GM12878 (cell line): ENCODE results near the gene CNKSR3. TPM values are rescaled to one million over a fixed set of nuclear protein-coding genes. Genes with fewer than 3 reads are reported as not detected.

ENCODE experiments used
- ATAC-seq: fragments of 200-7000 bp; cut with Tn5 transposase; 3 replicates; pipeline ENCODE4 v1.9.1; 2020; ENCODE audit warnings: mild to moderate bottlenecking, moderate library complexity
- BruUV-seq: library from RNA; stranded (reverse); fragments of 400-500 nt; replicated peaks from 2 replicates; lab custom pipeline; 2021; lab: Mats Ljungman, UMichigan
- CTCF ChIA-PET: fragments of 300-600 bp; sonication (Branson Sonifier 250); formaldehyde crosslinking; extraction: SDS; loops from one replicate; lab custom pipeline; 2021; ENCODE audit warnings: inconsistent platforms; lab: Yijun Ruan, JAX
- POLR2A ChIA-PET: fragments of 350-600 bp; formaldehyde crosslinking; extraction: SDS; loops from one replicate; lab custom pipeline; 2021; ENCODE audit warnings: inconsistent platforms; lab: Charles Lee
- RAD21 ChIA-PET: fragments of 300-600 bp; sonication (Branson Sonifier 250); formaldehyde crosslinking; loops from one replicate; lab custom pipeline; 2023; ENCODE audit warnings: antibody characterized with exemption; ENCODE audit not compliant: unreplicated experiment; lab: Charles Lee
- SMC1A ChIA-PET: fragments of 300-600 bp; sonication (Branson Sonifier 250); formaldehyde crosslinking; loops from one replicate; lab custom pipeline; 2023; ENCODE audit not compliant: unreplicated experiment, uncharacterized antibody; lab: Charles Lee
- DNase-seq: peaks from one replicate; pipeline ENCODE4 v3.0.0-alpha.2; 2011; ENCODE audit warnings: low read depth, low spot score
- FAIRE-seq: peaks from 3 replicates; lab custom pipeline; 2011; peaks lifted over from hg19 to GRCh38; lab: Jason Lieb, UNC
- H2AFZ ChIP-seq: 2 replicates; pipeline ENCODE4 v1.6.0; 2011; ENCODE audit warnings: low read depth, low read length, control low read depth; ENCODE audit not compliant: control insufficient read depth
- H3K27ac ChIP-seq: 2 replicates; pipeline ENCODE4 v1.5.1; 2011; ENCODE audit warnings: control low read depth; ENCODE audit not compliant: control insufficient read depth, insufficient read depth
- H3K27me3 ChIP-seq, 2 experiments: replicated peaks in 1 of 2; 2 replicates each; pipeline versions ENCODE4 v1.6.0 to v1.6.1; 2011; ENCODE audit warnings: low read length in 1 of 2; ENCODE audit not compliant: control insufficient read depth in 2 of 2, insufficient read depth in 2 of 2
- H3K36me3 ChIP-seq, 2 experiments: 2 replicates each; pipeline ENCODE4 v1.5.1; 2011; ENCODE audit warnings: low read length in 1 of 2; ENCODE audit not compliant: control insufficient read depth in 2 of 2, insufficient read depth in 2 of 2
- H3K4me1 ChIP-seq: 2 replicates; pipeline ENCODE4 v1.6.1; 2011; ENCODE audit warnings: mild to moderate bottlenecking, low read length, moderate library complexity, mixed read lengths; ENCODE audit not compliant: control insufficient read depth, insufficient read depth
- H3K4me2 ChIP-seq: 2 replicates; pipeline ENCODE4 v1.6.0; 2011; ENCODE audit warnings: control low read depth; ENCODE audit not compliant: control insufficient read depth, insufficient read depth
- H3K4me3 ChIP-seq: fragments of 200-600 bp; sonication (generic); 2 replicates; pipeline ENCODE4 v1.5.1; 2016
- H3K79me2 ChIP-seq: 2 replicates; pipeline ENCODE4 v1.6.0; 2011; ENCODE audit warnings: low read length; ENCODE audit not compliant: control insufficient read depth, insufficient read depth
- H3K9ac ChIP-seq: 2 replicates; pipeline ENCODE4 v1.8.0; 2011; ENCODE audit warnings: low read length, control low read depth, mixed read lengths; ENCODE audit not compliant: control insufficient read depth, insufficient read depth
- H3K9me3 ChIP-seq: replicated peaks from 3 replicates; pipeline ENCODE4 v1.5.1; 2011; ENCODE audit warnings: mild to moderate bottlenecking, low read length; ENCODE audit not compliant: control insufficient read depth, insufficient read depth
- H4K20me1 ChIP-seq: 2 replicates; pipeline ENCODE4 v1.6.0; 2011; ENCODE audit not compliant: control insufficient read depth, insufficient read depth
- ATF7 ChIP-seq: fragments of 450-650 bp; IDR thresholded peaks from 2 replicates; pipeline ENCODE4 v1.6.1; 2016; ENCODE audit warnings: low read depth, mild to moderate bottlenecking
- EZH2 ChIP-seq: IDR thresholded peaks from 2 replicates; pipeline ENCODE4 v1.6.1; 2012; ENCODE audit warnings: low read depth, mild to moderate bottlenecking, control low read depth, inconsistent platforms, low read length, borderline replicate concordance; ENCODE audit not compliant: control insufficient read depth
- FOXK2 ChIP-seq: fragments of 450-650 bp; IDR thresholded peaks from 2 replicates; pipeline ENCODE4 v1.6.1; 2017; ENCODE audit warnings: mild to moderate bottlenecking, moderate library complexity
- HDGF ChIP-seq: fragments of 450-650 bp; IDR thresholded peaks from 2 replicates; pipeline ENCODE4 v1.6.1; 2016; ENCODE audit warnings: antibody characterized with exemption
- PAX8 ChIP-seq: fragments of 450-650 bp; IDR thresholded peaks from 2 replicates; pipeline ENCODE4 v1.6.1; 2017; ENCODE audit warnings: mild to moderate bottlenecking, moderate library complexity
- SMARCA5 ChIP-seq: fragments of 450-650 bp; IDR thresholded peaks from 2 replicates; pipeline ENCODE4 v1.6.1; 2017; ENCODE audit warnings: mild to moderate bottlenecking
- WGBS: methylation state at CpG from one replicate; pipeline ENCODE4 v1.1.6; 2016; ENCODE audit warnings: low lambda C conversion rate; ENCODE audit not compliant: insufficient replicate concordance, insufficient coverage; ENCODE audit errors: missing lambda C conversion rate; 5-methylcytosine and 5-hydroxymethylcytosine counted together
- in situ Hi-C: fragments of 300-500 bp; cut with MboI; formaldehyde crosslinking; loops from 9 replicates; pipeline ENCODE4 v1.14.3; 2018; ENCODE audit warnings: mixed read lengths
- intact Hi-C: fragments of 100-400 bp; cut with micrococcal nuclease; formaldehyde crosslinking; loops from one replicate; pipeline ENCODE4 v1.14.2; 2022; ENCODE audit not compliant: unreplicated experiment
- polyA plus RNA-seq, 11 experiments: library from polyadenylated mRNA; depleted of rRNA in 4 of 11; unstranded in 6 of 11; stranded (reverse) in 5 of 11; fragments of >200 nt; fragmentation: Nextera tagmentation in 4 of 11; fragmentation: Illumina TruSeq in 1 of 11; extraction: Ambion mirVana in 4 of 11; extraction: Trizol in 1 of 11; gene quantifications; 1 replicate in 1 of 11; 2 replicates in 10 of 11; pipeline versions ENCODE4 v1.2.1 to v1.2.3, GENCODE V29; 2011 to 2016; ENCODE audit warnings: inconsistent platforms in 2 of 11, missing spikeins in 2 of 11, low read depth in 1 of 11
- total RNA-seq, 4 experiments: library from RNA; depleted of rRNA in 3 of 4; stranded (reverse); fragments of >200 nt in 3 of 4; fragmentation: Illumina TruSeq in 1 of 4; extraction: Trizol in 1 of 4; gene quantifications; 2 replicates each; pipeline versions ENCODE4 v1.2.1 to v1.2.3, GENCODE V29; 2013 to 2021
- TF ChIP-seq, protein P1 (sequence below): IDR thresholded peaks from 2 replicates; pipeline ENCODE4 v1.6.1; 2011; ENCODE audit warnings: borderline replicate concordance, low read depth, mild to moderate bottlenecking, moderate library complexity, mixed read lengths, low read length; ENCODE audit not compliant: insufficient read depth; ENCODE audit errors: extremely low read length
- TF ChIP-seq, protein P2 (sequence below): IDR thresholded peaks from 2 replicates; pipeline ENCODE4 v1.6.1; 2011; ENCODE audit warnings: low read depth, low read length, improper control_type of control experiment, borderline replicate concordance

CNKSR3 gene
- total and polyA plus RNA-seq, 10 of the 15 experiments (the other 5 are each of a cell fraction or from before 2014, with no cell fraction given) = under 0.01 to 0.48 (median 0.12) TPM; not detected in 2

DNA sequence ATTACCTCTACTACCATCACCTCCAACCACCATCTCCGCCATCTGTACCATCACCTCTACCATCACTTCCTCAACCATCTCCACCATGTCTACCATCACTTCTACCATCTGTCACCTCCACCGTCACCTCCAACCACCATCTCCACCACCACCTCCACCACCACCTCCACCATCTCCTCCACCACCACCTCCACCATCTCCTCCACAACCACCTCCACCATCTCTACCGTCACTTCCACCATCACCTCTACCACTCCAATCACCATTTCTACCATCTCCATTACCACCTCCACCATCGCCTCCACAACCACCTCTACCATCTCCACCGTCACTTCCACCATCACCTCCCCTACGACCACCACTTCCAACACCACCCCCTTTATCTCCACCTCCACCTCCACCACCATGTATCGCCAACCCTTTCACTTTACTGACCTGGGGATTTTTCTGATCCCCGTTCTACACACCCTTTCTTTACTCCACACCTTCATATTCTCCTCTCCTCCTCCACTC lies 156.2 kb downstream of the CNKSR3 start:
- H3K27me3 ChIP-seq = no peaks in the 10 kb centered on the region
- ATAC-seq (no peak), DNase-seq (no peak), FAIRE-seq (no peak)
- no peaks in the 10 kb centered on the region for H3K79me2 ChIP-seq
- ChIA-PET POLR2A (interaction anchor here (0.6 kb wide), 1 partner anchor 778 kb away, joined by 4 read pairs; no protein-coding TSS in a partner anchor), RAD21 (no interaction called here), CTCF (interaction anchor here (0.7 kb wide), 1 partner anchor 15 kb away, joined by 3 read pairs; no protein-coding TSS in a partner anchor), SMC1A (interaction anchor here (0.8 to 1.3 kb wide), 4 partner anchors 9 to 107 kb away, joined by 3 to 5 read pairs (median 4); no protein-coding TSS in a partner anchor)
- peak overlapping the region; percentile 13; the same call in 1 of the 2 replicates for H3K4me3 ChIP-seq
- no TSS peak for BruUV-seq
- peak overlapping the region; percentile 11 for H3K4me2 ChIP-seq
- H4K20me1 ChIP-seq = no peaks in the 10 kb centered on the region
- H3K9ac ChIP-seq = no peak overlapping the region
- intact Hi-C loops = loop anchor here (2.0 to 5.0 kb wide), 3 partner anchors 52 to 253 kb away; no protein-coding TSS in a partner anchor
- H3K36me3 ChIP-seq = no peaks in the 10 kb centered on the region
- no peaks in the 10 kb centered on the region; the same call in 2 of the 3 replicates for H3K9me3 ChIP-seq
- TF ChIP-seq FOXK2 (no peak), EZH2 (no peak), HDGF (peak; percentile 84), SMARCA5 (no peak), PAX8 (no peak), ATF7 (no peak)
- TF ChIP-seq, protein P1, sequence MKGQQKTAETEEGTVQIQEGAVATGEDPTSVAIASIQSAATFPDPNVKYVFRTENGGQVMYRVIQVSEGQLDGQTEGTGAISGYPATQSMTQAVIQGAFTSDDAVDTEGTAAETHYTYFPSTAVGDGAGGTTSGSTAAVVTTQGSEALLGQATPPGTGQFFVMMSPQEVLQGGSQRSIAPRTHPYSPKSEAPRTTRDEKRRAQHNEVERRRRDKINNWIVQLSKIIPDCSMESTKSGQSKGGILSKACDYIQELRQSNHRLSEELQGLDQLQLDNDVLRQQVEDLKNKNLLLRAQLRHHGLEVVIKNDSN = no peak
- TF ChIP-seq, protein P2, sequence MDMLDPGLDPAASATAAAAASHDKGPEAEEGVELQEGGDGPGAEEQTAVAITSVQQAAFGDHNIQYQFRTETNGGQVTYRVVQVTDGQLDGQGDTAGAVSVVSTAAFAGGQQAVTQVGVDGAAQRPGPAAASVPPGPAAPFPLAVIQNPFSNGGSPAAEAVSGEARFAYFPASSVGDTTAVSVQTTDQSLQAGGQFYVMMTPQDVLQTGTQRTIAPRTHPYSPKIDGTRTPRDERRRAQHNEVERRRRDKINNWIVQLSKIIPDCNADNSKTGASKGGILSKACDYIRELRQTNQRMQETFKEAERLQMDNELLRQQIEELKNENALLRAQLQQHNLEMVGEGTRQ = no peak
- H3K4me1 ChIP-seq = peaks cover 33% of the 10 kb centered on the region
- no peak overlapping the region for H2AFZ ChIP-seq
- WGBS = 49% methylated on average over 7 of the region's 8 CpGs
- in situ Hi-C loops = no loop called here
- H3K27ac ChIP-seq = peak overlapping the region; percentile 27; the same call in 1 of the 2 replicates
